ENCODE data around the gene UBXN6. TPM values are rescaled to one million over a fixed set of nuclear protein-coding genes. Genes with fewer than 3 reads are reported as not detected.
A peak's percentile ranks its signal among the peaks of the same experiment; 100 is the strongest.

The UBXN6 gene
- total RNA-seq, 1 experiment from 2014 or later, result 76.5 TPM

GRCh38 chr19:4400135-4400936 is 57.3 kb downstream of the UBXN6 start, which contains the start of gene SH3GL1 (continued):
- TF ChIP-seq REST (IDR thresholded peaks at IDR 0.05; ENCODE audit: low read depth), result no peak
- TF ChIP-seq ZNF274 (IDR thresholded peaks at IDR 0.05; ENCODE audit: low read depth, low read length), result no peak
- TF ChIP-seq EZH2 (IDR thresholded peaks at IDR 0.05), result no peak

GRCh38 chr19:4399812-4400134 is 57.8 kb downstream of the UBXN6 start:
- peak overlapping the region; percentile 88 for H3K27ac ChIP-seq (ENCODE audit: low read depth, low read length)
- ATAC-seq, result peak; percentile 10
- no peaks in the 10 kb centered on the region for H3K9me3 ChIP-seq (ENCODE audit: control insufficient read depth in 1 of 2, insufficient read depth in 1 of 2, low read depth in 1 of 2, low read length in 2 of 2)
- H3K27me3 ChIP-seq (ENCODE audit: insufficient read depth, low read length), result no peaks in the 10 kb centered on the region
- peaks cover 16 to 41% of the 10 kb centered on the region in 2 experiments for H3K4me1 ChIP-seq (ENCODE audit: control insufficient read depth in 1 of 2, insufficient read depth in 2 of 2, low read length in 2 of 2)
- ChIA-PET POLR2A (no interaction called here), RAD21 (ENCODE audit: low non-redundant PET in 1 of 2, low total read pairs in 2 of 2, uncharacterized antibody in 2 of 2, unreplicated experiment in 2 of 2) (interaction anchor here in 1 of 2 experiments (0.6 kb wide), 1 partner anchor 25 kb away, joined by 3 read pairs; no protein-coding TSS in a partner anchor), CTCF (interaction anchor here (0.6 to 1.4 kb wide), 9 partner anchors 8 to 133 kb away, joined by 3 to 8 read pairs (median 3); no protein-coding TSS in a partner anchor)
- TF ChIP-seq SP1 (IDR thresholded peaks at IDR 0.05; ENCODE audit: low read depth) (no peak), YY1 (IDR thresholded peaks at IDR 0.05; ENCODE audit: extremely low read depth, insufficient replicate concordance, low read depth, low read length) (no peak), SIN3A (IDR thresholded peaks at IDR 0.05; ENCODE audit: low read depth) (no peak), SRF (IDR thresholded peaks at IDR 0.05; ENCODE audit: low read depth) (no peak), ZBTB33 (IDR thresholded peaks at IDR 0.05; ENCODE audit: extremely low read depth, insufficient replicate concordance, low read length) (no peak)
- peaks cover 77% of the 10 kb centered on the region for H3K79me2 ChIP-seq (ENCODE audit: insufficient read depth, low read length)
- intact Hi-C loops (cut with micrococcal nuclease), result loop anchor here (1.0 to 5.0 kb wide), 3 partner anchors 23 to 132 kb away; no protein-coding TSS in a partner anchor
- H3K36me3 ChIP-seq (ENCODE audit: control insufficient read depth in 1 of 2, insufficient read depth in 2 of 2, low read length in 2 of 2), result peaks cover 3 to 34% of the 10 kb centered on the region in 2 experiments
- no peaks in the 10 kb centered on the region for H3K9me2 ChIP-seq (ENCODE audit: insufficient read depth)
- no peak for DNase-seq (ENCODE audit: low read depth, low spot score)
- H3K9ac ChIP-seq (ENCODE audit: low read length), result peak overlapping the region; percentile 95
- H2AFZ ChIP-seq (ENCODE audit: low read depth, low read length, poor library complexity, severe bottlenecking), result no peak overlapping the region
- H4K20me1 ChIP-seq (ENCODE audit: insufficient read depth), result peaks cover 13% of the 10 kb centered on the region
- peak overlapping the region; percentile 93 to 97 for H3K4me3 ChIP-seq (replicated peaks in 1 of 2; ENCODE audit: low read depth in 1 of 2, low read length in 2 of 2)
- H3K4me2 ChIP-seq (ENCODE audit: low read length), result peak overlapping the region; percentile 100
- no TSS peak for BruUV-seq (replicated peaks)
